K562 (cell line): ENCODE results near the gene CAGE1.

Experiments
- BCLAF1 ChIP-seq, 2 experiments: fragments of 450-650 bp in 1 of 2; IDR thresholded peaks; 2 replicates each; pipeline ENCODE4 v1.6.1; 2011 to 2017; ENCODE audit warnings: low read depth in 2 of 2, antibody characterized with exemption in 1 of 2, borderline replicate concordance in 1 of 2, low read length in 1 of 2, mild to moderate bottlenecking in 1 of 2, mixed read lengths in 1 of 2; ENCODE audit not compliant: control insufficient read depth in 1 of 2
- BRD4 ChIP-seq: fragments of 200-600 bp; sonication (generic); IDR thresholded peaks from 2 replicates; pipeline ENCODE4 v1.6.1; 2017; ENCODE audit warnings: inconsistent platforms
- CHD4 ChIP-seq: fragments of 200-600 bp; sonication (generic); IDR thresholded peaks from 3 replicates; pipeline ENCODE4 v1.6.1; 2012; ENCODE audit warnings: low read depth, mild to moderate bottlenecking, mixed read lengths, low read length, inconsistent platforms; ENCODE audit not compliant: insufficient read depth, insufficient replicate concordance, poor library complexity, severe bottlenecking
- CTCF ChIP-seq, 3 experiments: IDR thresholded peaks in 2 of 3; conservative IDR thresholded peaks in 1 of 3; 2 replicates each; pipeline ENCODE4 v1.5.1; 2011 to 2012; ENCODE audit warnings: low read length in 3 of 3, mild to moderate bottlenecking in 3 of 3, control low read depth in 2 of 3, improper control_type of control experiment in 1 of 3, inconsistent platforms in 1 of 3, low read depth in 1 of 3, mixed read lengths in 1 of 3, moderate library complexity in 1 of 3; ENCODE audit not compliant: insufficient read depth in 2 of 3
- EP300 ChIP-seq: IDR thresholded peaks from 2 replicates; pipeline ENCODE4 v1.6.1; 2012; ENCODE audit warnings: low read length, improper control_type of control experiment
- KAT2B ChIP-seq: IDR thresholded peaks from one replicate; pipeline ENCODE4 v1.6.1; 2012; ENCODE audit warnings: low read depth, mild to moderate bottlenecking, control low read depth, inconsistent platforms, low read length, moderate library complexity
- NR2C1 ChIP-seq, 2 experiments: fragments of 450-650 bp; IDR thresholded peaks; 2 replicates each; pipeline ENCODE4 v1.6.1; 2017; ENCODE audit warnings: mild to moderate bottlenecking in 2 of 2, antibody characterized with exemption in 1 of 2, inconsistent platforms in 1 of 2, missing compliant biosample characterization in 1 of 2, missing genetic modification characterization in 1 of 2
- POLR2AphosphoS5 ChIP-seq: IDR thresholded peaks from 2 replicates; pipeline ENCODE4 v1.6.1; 2011; ENCODE audit warnings: mild to moderate bottlenecking, low read depth, low read length, moderate library complexity; ENCODE audit not compliant: control insufficient read depth, insufficient read depth
- POLR3A ChIP-seq: IDR thresholded peaks from 2 replicates; pipeline ENCODE4 v1.6.1; 2011; ENCODE audit warnings: borderline replicate concordance, mild to moderate bottlenecking, moderate library complexity; ENCODE audit not compliant: insufficient read length, insufficient read depth; ENCODE audit errors: extremely low read depth
- RBM22 ChIP-seq: fragments of 200-400 bp; formaldehyde crosslinking; IDR thresholded peaks from 2 replicates; pipeline ENCODE4 v1.6.1; 2018; ENCODE audit warnings: low read length, low read depth; ENCODE audit not compliant: poor library complexity, severe bottlenecking
- ZBTB11 ChIP-seq, 3 experiments: fragments of 200-800 bp in 1 of 3; fragments of 250-450 bp in 1 of 3; fragments of 450-650 bp in 1 of 3; sonication (Bioruptor Pico) in 1 of 3; sonication (Bioruptor generic) in 1 of 3; formaldehyde crosslinking in 1 of 3; IDR thresholded peaks; 2 replicates each; pipeline versions ENCODE4 v1.6.1 to v1.8.0; 2016 to 2022; ENCODE audit warnings: mild to moderate bottlenecking in 2 of 3, missing genetic modification characterization in 2 of 3, missing compliant biosample characterization in 1 of 3, moderate library complexity in 1 of 3
- ZBTB34 ChIP-seq: fragments of 250-450 bp; sonication (Bioruptor Pico); IDR thresholded peaks from 2 replicates; pipeline ENCODE4 v1.8.0; 2021; ENCODE audit warnings: mild to moderate bottlenecking, moderate library complexity
- ZNF134 ChIP-seq: fragments of 250-450 bp; sonication (Bioruptor Pico); conservative IDR thresholded peaks from 2 replicates; pipeline ENCODE4 v1.4.0; 2020

- no peak for TF ChIP-seq ZBTB11 (CRISPR knock-in tag; IDR thresholded peaks at IDR 0.05)
- TF ChIP-seq NR2C1 (IDR thresholded peaks at IDR 0.05) = no peak
- TF ChIP-seq NR2C1 (tag; IDR thresholded peaks at IDR 0.05) = no peak
- TF ChIP-seq EP300 = no peak
- no peak for TF ChIP-seq CHD4
- TF ChIP-seq CTCF (IDR thresholded peaks at IDR 0.05 in 2 of 3, conservative IDR thresholded peaks at IDR 0.05 in 1 of 3; ENCODE audit: insufficient read depth in 2 of 3, low read depth in 1 of 3, low read length in 3 of 3) = no peak
- TF ChIP-seq BCLAF1 (IDR thresholded peaks at IDR 0.05; ENCODE audit: borderline replicate concordance in 1 of 2, control insufficient read depth in 1 of 2, low read depth in 2 of 2, low read length in 1 of 2) = no peak
- TF ChIP-seq POLR2AphosphoS5 = no peak
- no peak for TF ChIP-seq RBM22
- no peak for TF ChIP-seq ZBTB34 (CRISPR knock-in tag)
- no peak for TF ChIP-seq KAT2B
- no peak for TF ChIP-seq POLR3A
- no peak for TF ChIP-seq BRD4
- TF ChIP-seq ZNF134 = no peak
Measured at GRCh38 chr6:7421066-7421465, 31.5 kb upstream of the CAGE1 start.
